DND-41 (cell line): ENCODE measurements around the gene RIPOR3.

Experiments
- ATAC-seq: fragments of 200-7000 bp; cut with Tn5 transposase; 3 replicates; pipeline ENCODE4 v1.9.1; 2021; ENCODE audit warnings: low read depth; ENCODE audit not compliant: insufficient read depth
- DNase-seq: peaks from one replicate; pipeline ENCODE4 v3.0.0-alpha.2; 2020
- H2AFZ ChIP-seq: 2 replicates; pipeline ENCODE4 v1.6.0; 2012; ENCODE audit warnings: low read depth, low read length
- H3K27ac ChIP-seq: 2 replicates; pipeline ENCODE4 v1.5.1; 2012; ENCODE audit warnings: low read length, inconsistent platforms
- H3K27me3 ChIP-seq: fragments of 200-600 bp; sonication (generic); 2 replicates; pipeline ENCODE4 v1.6.0; 2012; ENCODE audit warnings: low read length, mild to moderate bottlenecking, inconsistent platforms; ENCODE audit not compliant: insufficient read depth, poor library complexity
- H3K36me3 ChIP-seq: 2 replicates; pipeline ENCODE4 v1.5.1; 2012; ENCODE audit warnings: low read length, inconsistent platforms; ENCODE audit not compliant: insufficient read depth
- H3K4me1 ChIP-seq: 2 replicates; pipeline ENCODE4 v1.5.1; 2012; ENCODE audit warnings: mild to moderate bottlenecking, low read length; ENCODE audit not compliant: insufficient read depth
- H3K4me2 ChIP-seq: 2 replicates; pipeline ENCODE4 v1.6.0; 2012; ENCODE audit warnings: mild to moderate bottlenecking, moderate library complexity, low read length, inconsistent platforms; ENCODE audit not compliant: insufficient read depth
- H3K4me3 ChIP-seq, 2 experiments: fragments of 200-600 bp in 1 of 2; shearing (Covaris generic) in 1 of 2; 2 replicates each; pipeline ENCODE4 v1.5.1; 2012 to 2016; ENCODE audit warnings: inconsistent platforms in 2 of 2, low read length in 2 of 2, mild to moderate bottlenecking in 2 of 2, low read depth in 1 of 2, moderate library complexity in 1 of 2
- H3K79me2 ChIP-seq: 2 replicates; pipeline ENCODE4 v1.6.0; 2012; ENCODE audit warnings: low read length, inconsistent platforms; ENCODE audit not compliant: insufficient read depth
- H3K9ac ChIP-seq: 2 replicates; pipeline ENCODE4 v1.6.0; 2012; ENCODE audit warnings: low read depth, mild to moderate bottlenecking, inconsistent platforms, low read length, moderate library complexity
- H3K9me3 ChIP-seq: 2 replicates; pipeline ENCODE4 v1.5.1; 2012; ENCODE audit warnings: low read length, moderate library complexity, mild to moderate bottlenecking, inconsistent platforms; ENCODE audit not compliant: insufficient read depth, severe bottlenecking
- H4K20me1 ChIP-seq: 2 replicates; pipeline ENCODE4 v1.6.0; 2012; ENCODE audit warnings: low read length; ENCODE audit not compliant: insufficient read depth
- CTCF ChIP-seq: IDR thresholded peaks from 2 replicates; pipeline ENCODE4 v1.5.1; 2012; ENCODE audit warnings: borderline replicate concordance, low read length, moderate library complexity, mild to moderate bottlenecking; ENCODE audit not compliant: poor library complexity, severe bottlenecking; ENCODE audit errors: extremely low read depth
- EZH2 ChIP-seq: IDR thresholded peaks from 3 replicates; pipeline ENCODE4 v1.6.1; 2012; ENCODE audit warnings: borderline replicate concordance, low read depth, mild to moderate bottlenecking, moderate library complexity, low read length, inconsistent platforms; ENCODE audit not compliant: severe bottlenecking

Gene RIPOR3

DNA sequence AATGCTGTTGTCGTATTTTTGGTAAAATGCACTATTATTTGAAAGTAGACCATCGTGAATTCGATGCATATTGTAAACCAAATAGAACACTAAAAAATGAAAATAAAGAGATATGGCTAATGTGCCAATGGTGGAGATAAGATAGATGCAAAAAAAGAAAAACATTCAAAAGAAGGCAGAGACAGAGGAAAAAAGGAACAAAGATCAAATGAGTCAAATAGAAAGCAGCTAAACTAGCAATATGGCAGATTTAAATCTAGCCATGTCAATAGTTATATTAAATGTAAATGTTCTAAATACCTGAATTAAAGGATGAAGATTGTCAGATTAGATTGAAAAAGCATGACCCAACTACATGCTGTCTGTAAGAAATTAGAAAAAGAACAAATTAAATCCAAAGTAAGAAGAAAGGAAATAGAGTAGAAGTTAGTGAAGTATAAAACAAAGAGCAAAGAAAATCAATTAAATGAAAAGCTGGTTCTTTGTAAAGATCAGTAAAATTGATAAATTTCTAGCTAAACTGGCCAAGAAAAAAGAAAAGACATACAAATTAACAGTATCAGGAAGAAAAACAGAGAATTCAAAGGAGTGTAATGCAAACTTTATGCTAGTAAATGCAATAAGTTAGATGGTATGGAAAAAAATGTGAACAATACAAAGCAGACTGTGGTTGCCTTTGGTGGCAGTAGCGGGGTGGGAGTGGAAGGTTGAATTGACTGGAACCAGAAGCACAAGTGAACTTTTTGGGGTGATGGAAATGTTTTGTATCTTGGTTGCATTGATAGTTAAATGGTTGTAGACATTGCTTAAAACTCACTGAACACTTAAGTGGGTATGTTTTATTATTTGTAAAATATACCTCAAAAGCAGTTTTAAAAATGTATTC lies 136.4 kb downstream of the RIPOR3 start:
- Histone ChIP-seq H3K4me2 (no peak overlapping the region), H3K27ac (no peak overlapping the region), H3K9me3 (no peaks in the 10 kb centered on the region), H3K4me3 (no peak overlapping the region), H4K20me1 (peaks cover 21% of the 10 kb centered on the region), H3K4me1 (no peaks in the 10 kb centered on the region), H3K27me3 (no peaks in the 10 kb centered on the region), H2AFZ (no peak overlapping the region), H3K79me2 (peaks cover 63% of the 10 kb centered on the region), H3K36me3 (peaks cover 5% of the 10 kb centered on the region; the same call in 1 of the 2 replicates), H3K9ac (no peak overlapping the region)
- no peak for TF ChIP-seq EZH2
- no peak for TF ChIP-seq CTCF
- no peak for ATAC-seq
- DNase-seq: no peak

- Histone ChIP-seq H3K9ac (no peak overlapping the region), H3K79me2 (peaks cover 55% of the 10 kb centered on the region), H2AFZ (no peak overlapping the region), H4K20me1 (peaks cover 29% of the 10 kb centered on the region), H3K4me1 (no peaks in the 10 kb centered on the region), H3K4me2 (no peak overlapping the region), H3K36me3 (peaks cover 17% of the 10 kb centered on the region; the same call in 1 of the 2 replicates), H3K27me3 (no peaks in the 10 kb centered on the region), H3K27ac (no peak overlapping the region), H3K9me3 (no peaks in the 10 kb centered on the region), H3K4me3 (no peak overlapping the region)
- TF ChIP-seq CTCF: no peak
- DNase-seq (no peak), ATAC-seq (no peak)
Observed at GRCh38 chr20:50552979-50553378, 138.4 kb downstream of the RIPOR3 start.

GRCh38 chr20:50551288-50551687 lies 140.1 kb downstream of the RIPOR3 start:
- DNase-seq: no peak
- Histone ChIP-seq H3K79me2 (peaks cover 48% of the 10 kb centered on the region), H3K9me3 (no peaks in the 10 kb centered on the region)

More at GRCh38 chr20:50551288-50551687, 140.1 kb downstream of the RIPOR3 start:
- Histone ChIP-seq H4K20me1 (peaks cover 29% of the 10 kb centered on the region), H3K27ac (no peak overlapping the region), H3K27me3 (no peaks in the 10 kb centered on the region), H3K36me3 (peaks cover 18% of the 10 kb centered on the region; the same call in 1 of the 2 replicates), H3K9ac (no peak overlapping the region), H3K4me2 (no peak overlapping the region), H3K4me3 (no peak overlapping the region), H2AFZ (no peak overlapping the region), H3K4me1 (no peaks in the 10 kb centered on the region)
- TF ChIP-seq EZH2 (no peak), CTCF (no peak)
- ATAC-seq: no peak
